Activated T-helper 2 cell treated with anti-CD3 and anti-CD28 coated beads, Interferon-gamma antibody, Interleukin-2, Interleukin-4, amounts not matched to agents 10 μg/mL and 5 μg/mL and 100 μg/mL, durations not matched to agents 14 hours and 24 hours and 36 hours (primary cell): Measurements from ENCODE around the gene ITPRIP. TPM values are rescaled to one million over a fixed set of nuclear protein-coding genes. Genes with fewer than 3 reads are reported as not detected.

Experiments used
- DNase-seq: peaks from one replicate; pipeline ENCODE4 v3.0.0; 2021; ENCODE audit warnings: low spot score
- H3K27ac Mint-ChIP-seq: one replicate; pipeline ENCODE4 v1.8.0; 2021; ENCODE audit warnings: mixed read lengths
- H3K27me3 Mint-ChIP-seq: one replicate; pipeline ENCODE4 v1.8.0; 2021; ENCODE audit warnings: low read depth, mixed read lengths
- H3K36me3 Mint-ChIP-seq: one replicate; pipeline ENCODE4 v1.8.0; 2021; ENCODE audit warnings: low read depth, mixed read lengths
- H3K4me1 Mint-ChIP-seq: one replicate; pipeline ENCODE4 v1.8.0; 2021; ENCODE audit warnings: low read depth, mixed read lengths
- H3K4me3 Mint-ChIP-seq: one replicate; pipeline ENCODE4 v1.8.0; 2021; ENCODE audit warnings: low read depth, mild to moderate bottlenecking, moderate library complexity, mixed read lengths
- H3K9me3 Mint-ChIP-seq: one replicate; pipeline ENCODE4 v1.8.0; 2021; ENCODE audit warnings: mixed read lengths
- intact Hi-C: fragments of 100-400 bp; cut with micrococcal nuclease; formaldehyde crosslinking; loops from one replicate; pipeline ENCODE4 v1.15.1; 2023
- total RNA-seq: library from RNA; stranded (reverse); gene quantifications from 2 replicates; pipeline ENCODE4 v1.2.3, GENCODE V29; 2022

ITPRIP gene
- total RNA-seq, 1 donor from 2014 or later: 18.8 TPM

- Mint-ChIP-seq H3K27ac (peak overlapping the region; percentile 87), H3K27me3 (no peaks in the 10 kb centered on the region), H3K36me3 (no peaks in the 10 kb centered on the region), H3K4me3 (peak overlapping the region; percentile 63), H3K4me1 (peaks cover 14% of the 10 kb centered on the region), H3K9me3 (no peaks in the 10 kb centered on the region)
- intact Hi-C loops: loop anchor here (1.0 kb wide), 1 partner anchor 22 kb away; no protein-coding TSS in a partner anchor
- no peak for DNase-seq
Measured at GRCh38 chr10:104351061-104351702, 12.9 kb upstream of the ITPRIP start.

- peaks cover 8% of the 10 kb centered on the region for H3K9me3 Mint-ChIP-seq
- no peak overlapping the region for H3K4me3 Mint-ChIP-seq
- H3K27me3 Mint-ChIP-seq: no peaks in the 10 kb centered on the region
- intact Hi-C loops: loop anchor here (1.0 kb wide), 3 partner anchors 12 to 59 kb away; partner anchors contain the start of gene ITPRIP
- H3K4me1 Mint-ChIP-seq: peaks cover 24% of the 10 kb centered on the region
- no peak for DNase-seq
- no peak overlapping the region for H3K27ac Mint-ChIP-seq
- H3K36me3 Mint-ChIP-seq: peaks cover 5% of the 10 kb centered on the region
Measured at GRCh38 chr10:104350127-104350635, 11.9 kb upstream of the ITPRIP start.

- intact Hi-C loops: loop anchor here (1.0 kb wide), 3 partner anchors 11 to 58 kb away; partner anchors contain the start of gene ITPRIP
- Mint-ChIP-seq H3K27me3 (no peaks in the 10 kb centered on the region), H3K27ac (no peak overlapping the region), H3K4me1 (peaks cover 24% of the 10 kb centered on the region), H3K36me3 (peaks cover 5% of the 10 kb centered on the region), H3K4me3 (no peak overlapping the region), H3K9me3 (peaks cover 8% of the 10 kb centered on the region)
- DNase-seq: no peak
Measured at GRCh38 chr10:104349623-104350126, 11.4 kb upstream of the ITPRIP start.

GRCh38 chr10:104348601-104349000 lies 10.3 kb upstream of the ITPRIP start:
- Mint-ChIP-seq H3K27me3 (no peaks in the 10 kb centered on the region), H3K27ac (no peak overlapping the region), H3K4me1 (peaks cover 24% of the 10 kb centered on the region), H3K36me3 (peaks cover 5% of the 10 kb centered on the region), H3K9me3 (peaks cover 8% of the 10 kb centered on the region), H3K4me3 (no peak overlapping the region)
- intact Hi-C loops: no loop called here
- no peak for DNase-seq

- Mint-ChIP-seq H3K27me3 (no peaks in the 10 kb centered on the region), H3K4me3 (no peak overlapping the region), H3K4me1 (peaks cover 19% of the 10 kb centered on the region), H3K9me3 (peaks cover 8% of the 10 kb centered on the region), H3K27ac (no peak overlapping the region), H3K36me3 (peaks cover 5% of the 10 kb centered on the region)
- intact Hi-C loops: no loop called here
- no peak for DNase-seq
Measured at GRCh38 chr10:104347295-104348045, 9.2 kb upstream of the ITPRIP start.

GRCh38 chr10:104345941-104346340 lies 7.7 kb upstream of the ITPRIP start:
- Mint-ChIP-seq H3K4me3 (no peak overlapping the region), H3K9me3 (peaks cover 8% of the 10 kb centered on the region), H3K27ac (no peak overlapping the region), H3K27me3 (no peaks in the 10 kb centered on the region), H3K36me3 (peaks cover 5% of the 10 kb centered on the region), H3K4me1 (peaks cover 11% of the 10 kb centered on the region)
- no peak for DNase-seq
- intact Hi-C loops: no loop called here

GRCh38 chr10:104345515-104345914 lies 7.2 kb upstream of the ITPRIP start:
- peaks cover 11% of the 10 kb centered on the region for H3K4me1 Mint-ChIP-seq
- H3K27ac Mint-ChIP-seq: no peak overlapping the region
- H3K4me3 Mint-ChIP-seq: no peak overlapping the region
- no peaks in the 10 kb centered on the region for H3K27me3 Mint-ChIP-seq
- intact Hi-C loops: no loop called here
- peaks cover 5% of the 10 kb centered on the region for H3K36me3 Mint-ChIP-seq
- no peak for DNase-seq
- peaks cover 8% of the 10 kb centered on the region for H3K9me3 Mint-ChIP-seq

- no peak overlapping the region for H3K27ac Mint-ChIP-seq
- peaks cover 1% of the 10 kb centered on the region for H3K27me3 Mint-ChIP-seq
- DNase-seq: no peak
- peaks cover 22% of the 10 kb centered on the region for H3K4me1 Mint-ChIP-seq
- intact Hi-C loops: no loop called here
- peaks cover 5% of the 10 kb centered on the region for H3K36me3 Mint-ChIP-seq
- peaks cover 8% of the 10 kb centered on the region for H3K9me3 Mint-ChIP-seq
- H3K4me3 Mint-ChIP-seq: no peak overlapping the region
Measured at GRCh38 chr10:104344219-104344618, 6.0 kb upstream of the ITPRIP start.

- intact Hi-C loops: no loop called here
- Mint-ChIP-seq H3K27ac (no peak overlapping the region), H3K27me3 (peaks cover 1% of the 10 kb centered on the region), H3K4me3 (no peak overlapping the region), H3K36me3 (peaks cover 5% of the 10 kb centered on the region), H3K4me1 (peaks cover 25% of the 10 kb centered on the region), H3K9me3 (peaks cover 8% of the 10 kb centered on the region)
- DNase-seq: no peak
Measured at GRCh38 chr10:104342941-104343411, 4.7 kb upstream of the ITPRIP start.

GRCh38 chr10:104340641-104341040 lies 2.4 kb upstream of the ITPRIP start:
- Mint-ChIP-seq H3K36me3 (peaks cover 2% of the 10 kb centered on the region), H3K9me3 (peaks cover 5% of the 10 kb centered on the region), H3K27me3 (peaks cover 1% of the 10 kb centered on the region), H3K4me1 (peaks cover 31% of the 10 kb centered on the region), H3K4me3 (no peak overlapping the region), H3K27ac (no peak overlapping the region)
- peak; percentile 3 for DNase-seq
- intact Hi-C loops: no loop called here

- H3K27me3 Mint-ChIP-seq: peaks cover 1% of the 10 kb centered on the region
- peak; percentile 5 for DNase-seq
- peaks cover 31% of the 10 kb centered on the region for H3K4me1 Mint-ChIP-seq
- intact Hi-C loops: no loop called here
- H3K4me3 Mint-ChIP-seq: peak overlapping the region; percentile 46
- peaks cover 4% of the 10 kb centered on the region for H3K36me3 Mint-ChIP-seq
- no peak overlapping the region for H3K27ac Mint-ChIP-seq
- no peaks in the 10 kb centered on the region for H3K9me3 Mint-ChIP-seq
Measured at GRCh38 chr10:104340111-104340526, 1.9 kb upstream of the ITPRIP start.

- DNase-seq: peak; percentile 7
- peak overlapping the region; percentile 99 for H3K27ac Mint-ChIP-seq
- peak overlapping the region; percentile 97 for H3K4me3 Mint-ChIP-seq
- peaks cover 1% of the 10 kb centered on the region for H3K27me3 Mint-ChIP-seq
- H3K4me1 Mint-ChIP-seq: peaks cover 34% of the 10 kb centered on the region
- H3K9me3 Mint-ChIP-seq: no peaks in the 10 kb centered on the region
- intact Hi-C loops: loop anchor here (5.0 kb wide), 1 partner anchor 217 kb away; the partner anchor contains the start of gene SFR1
- H3K36me3 Mint-ChIP-seq: peaks cover 9% of the 10 kb centered on the region
Measured at GRCh38 chr10:104339469-104340110, 1.3 kb upstream of the ITPRIP start.
